ENCODE measurements around the gene GFRA1. TPM values are rescaled to one million over a fixed set of nuclear protein-coding genes. Genes with fewer than 3 reads are reported as not detected.

The GFRA1 gene
- polyA plus RNA-seq, 1 of the 3 experiments (the other 2 are of a cell fraction) = 1.6 TPM

Other genes with a start within 250 kb of the GFRA1 start
- gene CCDC172, start 51.2 kb upstream of the GFRA1 start, polyA plus RNA-seq (2012; rRNA removed) = not detected in 2 replicates
- not detected in 2 replicates for gene PNLIPRP3, start 154.6 kb upstream of the GFRA1 start, polyA plus RNA-seq (2012; rRNA removed)

Measured in SK-N-SH (cell line).